ENCODE results near the gene DENND2A.
"Not testable (repeated sequence)": the region's sequence is repeated elsewhere in the genome, so short reads cannot be mapped to it uniquely, and the experiment has no call there.

Gene DENND2A

GRCh38 chr7:140557069-140557468, 83.5 kb downstream of the DENND2A start:
- in situ Hi-C loops (cut with MboI; ENCODE audit: low sequenced_read_pairs), result no loop called here

- in situ Hi-C loops (cut with MboI; ENCODE audit: low sequenced_read_pairs), result not testable (repeated sequence)
These were observed 87.4 kb downstream of the DENND2A start for GRCh38 chr7:140553236-140553635.

- in situ Hi-C loops (cut with MboI; ENCODE audit: low sequenced_read_pairs), result no loop called here
These were observed 88.4 kb downstream of the DENND2A start for GRCh38 chr7:140552240-140552679.

- in situ Hi-C loops (cut with MboI; ENCODE audit: low sequenced_read_pairs), result no loop called here
These were observed 89.0 kb downstream of the DENND2A start for GRCh38 chr7:140551355-140552239.

GRCh38 chr7:140546947-140547346, 93.7 kb downstream of the DENND2A start:
- in situ Hi-C loops (cut with MboI; ENCODE audit: low sequenced_read_pairs), result no loop called here

GRCh38 chr7:140544388-140544826, 96.2 kb downstream of the DENND2A start:
- in situ Hi-C loops (cut with MboI; ENCODE audit: low sequenced_read_pairs), result no loop called here

- in situ Hi-C loops (cut with MboI; ENCODE audit: low sequenced_read_pairs), result no loop called here
These were observed 98.4 kb downstream of the DENND2A start for GRCh38 chr7:140542228-140542603.

GRCh38 chr7:140541513-140542227, 98.9 kb downstream of the DENND2A start:
- in situ Hi-C loops (cut with MboI; ENCODE audit: low sequenced_read_pairs), result no loop called here

- in situ Hi-C loops (cut with MboI; ENCODE audit: low sequenced_read_pairs), result no loop called here
These were observed 99.5 kb downstream of the DENND2A start for GRCh38 chr7:140541176-140541512.

GRCh38 chr7:140540136-140540777, 100.4 kb downstream of the DENND2A start:
- in situ Hi-C loops (cut with MboI; ENCODE audit: low sequenced_read_pairs), result no loop called here

- in situ Hi-C loops (cut with MboI; ENCODE audit: low sequenced_read_pairs), result no loop called here
These were observed 101.2 kb downstream of the DENND2A start for GRCh38 chr7:140539461-140539860.

- in situ Hi-C loops (cut with MboI; ENCODE audit: low sequenced_read_pairs), result no loop called here
These were observed 102.7 kb downstream of the DENND2A start for GRCh38 chr7:140537750-140538482.

GRCh38 chr7:140534743-140535142, 105.9 kb downstream of the DENND2A start:
- in situ Hi-C loops (cut with MboI; ENCODE audit: low sequenced_read_pairs), result no loop called here

GRCh38 chr7:140533394-140533872, 107.2 kb downstream of the DENND2A start:
- in situ Hi-C loops (cut with MboI; ENCODE audit: low sequenced_read_pairs), result no loop called here

GRCh38 chr7:140529428-140529827, 111.2 kb downstream of the DENND2A start:
- in situ Hi-C loops (cut with MboI; ENCODE audit: low sequenced_read_pairs), result not testable (repeated sequence)

GRCh38 chr7:140526787-140527664, 113.6 kb downstream of the DENND2A start:
- in situ Hi-C loops (cut with MboI; ENCODE audit: low sequenced_read_pairs), result no loop called here

- in situ Hi-C loops (cut with MboI; ENCODE audit: low sequenced_read_pairs), result no loop called here
These were observed 114.4 kb downstream of the DENND2A start for GRCh38 chr7:140526214-140526613.

- in situ Hi-C loops (cut with MboI; ENCODE audit: low sequenced_read_pairs), result no loop called here
These were observed 114.9 kb downstream of the DENND2A start for GRCh38 chr7:140525743-140526142.

- in situ Hi-C loops (cut with MboI; ENCODE audit: low sequenced_read_pairs), result loop anchor here (25.0 kb wide), 2 partner anchors 466 to 1016 kb away; no protein-coding TSS in a partner anchor
These were observed 119.2 kb downstream of the DENND2A start for GRCh38 chr7:140521421-140521820.

- in situ Hi-C loops (cut with MboI; ENCODE audit: low sequenced_read_pairs), result loop anchor here (25.0 kb wide), 2 partner anchors 468 to 1018 kb away; no protein-coding TSS in a partner anchor
These were observed 121.6 kb downstream of the DENND2A start for GRCh38 chr7:140519007-140519399.
